ENCODE data around the gene KLHL33. TPM values are rescaled to one million over a fixed set of nuclear protein-coding genes. Genes with fewer than 3 reads are reported as not detected.

The KLHL33 gene
- total and polyA plus RNA-seq, 8 donors, result 0.08 to 0.34 (median 0.13) TPM

GRCh38 chr14:20469242-20469889 lies 33.4 kb upstream of the KLHL33 start, which contains the start of gene PNP:
Gene PNP, plus strand, starts transcription at chr14:20469406. Its CDS starts 119 bp downstream, at chr14:20469525.
- peak within 1 kb of the TSS; percentile 76 to 92 (median 87) for H3K27ac ChIP-seq

GRCh38 chr14:20468764-20469241 lies 32.8 kb upstream of the KLHL33 start:
- FAIRE-seq (no peak), DNase-seq (peak in 2 of 6 donors; percentile 33 to 38), ATAC-seq (peak in 1 of 4 donors; percentile 6)
- 21 to 24% methylated on average over 16 of the region's 16 CpGs for WGBS, 2 donors
- H3K4me1 ChIP-seq, result peaks cover 0 to 4% (median 0%) of the 10 kb centered on the region in 3 donors
- no peak for TF ChIP-seq CTCF (IDR thresholded peaks at IDR 0.05)
- H3K27me3 ChIP-seq, result no peaks in the 10 kb centered on the region
- no peaks in the 10 kb centered on the region for H3K36me3 ChIP-seq
- intact Hi-C loops (cut with DNase I), result no loop called here
- H3K9me3 ChIP-seq, result no peaks in the 10 kb centered on the region
- H3K27ac ChIP-seq, result peak overlapping the region; percentile 76 to 92 (median 87)
- peak overlapping the region; percentile 46 to 88 (median 58) for H3K4me3 ChIP-seq

More at GRCh38 chr14:20469242-20469889, 33.4 kb upstream of the KLHL33 start, which contains the start of gene PNP:
- ATAC-seq (peak; percentile 93 to 98 (median 96)), FAIRE-seq (no peak), DNase-seq (peak; percentile 87 to 96 (median 90))
- TF ChIP-seq CTCF (IDR thresholded peaks at IDR 0.05), result no peak
- intact Hi-C loops (cut with DNase I), result no loop called here
- H3K36me3 ChIP-seq, result no peaks in the 10 kb centered on the region
- 0 to 1% methylated on average over 40 of the region's 40 CpGs for WGBS, 2 donors
- no peaks in the 10 kb centered on the region for H3K27me3 ChIP-seq
- no peaks in the 10 kb centered on the region for H3K9me3 ChIP-seq
- H3K4me3 ChIP-seq, result peak within 1 kb of the TSS; percentile 46 to 88 (median 58)
- peaks cover 0 to 4% (median 0%) of the 10 kb centered on the region in 3 donors for H3K4me1 ChIP-seq

GRCh38 chr14:20461225-20462141 lies 25.5 kb upstream of the KLHL33 start, which contains the start of gene PIP4P1:
Gene PIP4P1, minus strand, starts transcription at chr14:20461434. Its CDS starts 109 bp downstream, at chr14:20461325.
- Histone ChIP-seq H3K27me3 (no peaks in the 10 kb centered on the region), H3K27ac (peak within 1 kb of the TSS; percentile 81 to 91 (median 91)), H3K4me1 (peaks cover 10 to 21% (median 16%) of the 10 kb centered on the region in 3 donors), H3K36me3 (peaks cover 3 to 28% (median 23%) of the 10 kb centered on the region in 3 donors), H3K4me3 (peak within 1 kb of the TSS; percentile 77 to 96 (median 88)), H3K9me3 (no peaks in the 10 kb centered on the region)
- ATAC-seq (peak; percentile 93 to 97 (median 94)), DNase-seq (peak; percentile 97 to 99 (median 98)), FAIRE-seq (peak; percentile 98)
- 0% methylated on average over 51 to 67 of the region's 67 CpGs for WGBS, 2 donors
- no peak for TF ChIP-seq CTCF (IDR thresholded peaks at IDR 0.05)
- intact Hi-C loops (cut with DNase I), result no loop called here

- DNase-seq, result peak in 5 of 6 donors; percentile 36 to 83 (median 61)
- H3K4me1 ChIP-seq, result peaks cover 14 to 28% (median 21%) of the 10 kb centered on the region in 3 donors
- no peak for FAIRE-seq
- no peak for TF ChIP-seq CTCF (IDR thresholded peaks at IDR 0.05)
- peak; percentile 7 to 39 (median 14) for ATAC-seq
- intact Hi-C loops (cut with DNase I), result no loop called here
- H3K4me3 ChIP-seq, result peak overlapping the region; percentile 77 to 96 (median 88)
- no peaks in the 10 kb centered on the region for H3K27me3 ChIP-seq
- WGBS, 2 donors, result 3 to 4% methylated on average over 31 to 32 of the region's 32 CpGs
- H3K36me3 ChIP-seq, result peaks cover 3 to 32% (median 23%) of the 10 kb centered on the region in 3 donors
- H3K9me3 ChIP-seq, result no peaks in the 10 kb centered on the region
- peak overlapping the region; percentile 81 to 91 (median 91) for H3K27ac ChIP-seq
These were observed 24.7 kb upstream of the KLHL33 start for GRCh38 chr14:20460458-20461224.
